Jurkat, Clone E6-1 (cell line): ENCODE measurements around the gene DLGAP4.
A peak's percentile ranks its signal among the peaks of the same experiment; 100 is the strongest.
"Not testable (repeated sequence)": the region's sequence is repeated elsewhere in the genome, so short reads cannot be mapped to it uniquely, and the experiment has no call there.

Experiments used
- DNase-seq: peaks from one replicate; pipeline ENCODE4 v3.0.0-alpha.2; 2011; ENCODE audit warnings: low read depth, low spot score
- H3K4me3 ChIP-seq: 2 replicates; pipeline ENCODE4 v1.5.1; 2011; ENCODE audit warnings: mild to moderate bottlenecking, low read length, control low read depth, moderate library complexity

DLGAP4 gene

GRCh38 chr20:36475054-36475453 is 168.9 kb downstream of the DLGAP4 start:
- DNase-seq, H3K4me3 ChIP-seq: not testable (repeated sequence)

GRCh38 chr20:36477475-36477874 is 171.3 kb downstream of the DLGAP4 start:
- H3K4me3 ChIP-seq = no peak overlapping the region
- no peak for DNase-seq

GRCh38 chr20:36478137-36478905 is 172.2 kb downstream of the DLGAP4 start:
- H3K4me3 ChIP-seq = no peak overlapping the region
- DNase-seq = no peak

GRCh38 chr20:36479938-36480337 is 173.8 kb downstream of the DLGAP4 start:
- DNase-seq = no peak
- no peak overlapping the region for H3K4me3 ChIP-seq

GRCh38 chr20:36480456-36481048 is 174.4 kb downstream of the DLGAP4 start:
- no peak for DNase-seq
- no peak overlapping the region for H3K4me3 ChIP-seq

GRCh38 chr20:36481380-36482043 is 175.4 kb downstream of the DLGAP4 start:
- no peak overlapping the region for H3K4me3 ChIP-seq
- no peak for DNase-seq

GRCh38 chr20:36482044-36482473 is 175.9 kb downstream of the DLGAP4 start:
- DNase-seq = no peak
- no peak overlapping the region for H3K4me3 ChIP-seq

- no peak overlapping the region for H3K4me3 ChIP-seq
- no peak for DNase-seq
These were observed 177.2 kb downstream of the DLGAP4 start for GRCh38 chr20:36483209-36483918.

- no peak for DNase-seq
- no peak overlapping the region for H3K4me3 ChIP-seq
These were observed 178.0 kb downstream of the DLGAP4 start for GRCh38 chr20:36483919-36484808.

GRCh38 chr20:36485286-36485685 is 179.1 kb downstream of the DLGAP4 start:
- no peak for DNase-seq
- H3K4me3 ChIP-seq = no peak overlapping the region

GRCh38 chr20:36487069-36487468 is 180.9 kb downstream of the DLGAP4 start:
- no peak for DNase-seq
- H3K4me3 ChIP-seq = no peak overlapping the region

GRCh38 chr20:36490191-36490590 is 184.1 kb downstream of the DLGAP4 start:
- DNase-seq = no peak

GRCh38 chr20:36491901-36492617 is 185.9 kb downstream of the DLGAP4 start:
- peak; percentile 71 for DNase-seq
- H3K4me3 ChIP-seq = peak overlapping the region; percentile 7; the same call in 1 of the 2 replicates

More at GRCh38 chr20:36490191-36490590, 184.1 kb downstream of the DLGAP4 start:
- H3K4me3 ChIP-seq = no peak overlapping the region

GRCh38 chr20:36493051-36493800 is 187.1 kb downstream of the DLGAP4 start:
- no peak for DNase-seq
- no peak overlapping the region for H3K4me3 ChIP-seq

- H3K4me3 ChIP-seq = no peak overlapping the region
- no peak for DNase-seq
These were observed 187.6 kb downstream of the DLGAP4 start for GRCh38 chr20:36493801-36494114.

- no peak for DNase-seq
These were observed 190.8 kb downstream of the DLGAP4 start for GRCh38 chr20:36496707-36497669.

More at GRCh38 chr20:36496707-36497669, 190.8 kb downstream of the DLGAP4 start:
- H3K4me3 ChIP-seq = no peak overlapping the region
